Ascending aorta (tissue), 2 donors: ENCODE results near the gene DIDO1. TPM values are rescaled to one million over a fixed set of nuclear protein-coding genes. Genes with fewer than 3 reads are reported as not detected.

ENCODE experiments used
- DNase-seq, 2 donors: peaks; one replicate each; pipeline ENCODE4 v3.0.0-alpha.2; 2019; ENCODE audit warnings: low spot score in 2 of 2
- H3K27ac ChIP-seq, 2 donors: fragments of 200-600 bp; sonication (generic); one replicate each; pipeline ENCODE4 v1.5.1; 2016 to 2017; ENCODE audit warnings: mild to moderate bottlenecking in 1 of 2
- H3K27me3 ChIP-seq: fragments of 200-600 bp; sonication (generic); one replicate; pipeline ENCODE4 v1.5.1; 2017
- H3K36me3 ChIP-seq, 2 donors: fragments of 200-600 bp; sonication (generic); one replicate each; pipeline ENCODE4 v1.5.1; 2016
- H3K4me1 ChIP-seq, 2 donors: fragments of 200-600 bp; sonication (generic); one replicate each; pipeline ENCODE4 v1.5.1; 2016 to 2017; ENCODE audit warnings: mild to moderate bottlenecking in 1 of 2
- H3K4me3 ChIP-seq, 2 donors: fragments of 200-600 bp; sonication (generic); one replicate each; pipeline ENCODE4 v1.5.1; 2016 to 2017; ENCODE audit warnings: mild to moderate bottlenecking in 1 of 2
- H3K9me3 ChIP-seq, 2 donors: fragments of 200-600 bp; sonication (generic); one replicate each; pipeline ENCODE4 v1.5.1; 2016
- CTCF ChIP-seq, 3 experiments: fragments of 200-600 bp in 2 of 3; fragments of 450-650 bp in 1 of 3; sonication (generic) in 2 of 3; IDR thresholded peaks; one replicate each; pipeline ENCODE4 v1.5.1; 2016 to 2019; ENCODE audit warnings: antibody characterized with exemption in 3 of 3, mild to moderate bottlenecking in 1 of 3, moderate library complexity in 1 of 3
- intact Hi-C: fragments of 100-400 bp; cut with DNase I; formaldehyde crosslinking; loops from one replicate; pipeline ENCODE4 v1.15.1; 2023
- total RNA-seq: library from RNA; depleted of rRNA; stranded (reverse); fragments of >200 nt; gene quantifications from one replicate; pipeline ENCODE4 v1.1.0, GENCODE V29; 2016

DIDO1 gene
- total RNA-seq, 1 donor from 2014 or later: 42.4 TPM

DNA sequence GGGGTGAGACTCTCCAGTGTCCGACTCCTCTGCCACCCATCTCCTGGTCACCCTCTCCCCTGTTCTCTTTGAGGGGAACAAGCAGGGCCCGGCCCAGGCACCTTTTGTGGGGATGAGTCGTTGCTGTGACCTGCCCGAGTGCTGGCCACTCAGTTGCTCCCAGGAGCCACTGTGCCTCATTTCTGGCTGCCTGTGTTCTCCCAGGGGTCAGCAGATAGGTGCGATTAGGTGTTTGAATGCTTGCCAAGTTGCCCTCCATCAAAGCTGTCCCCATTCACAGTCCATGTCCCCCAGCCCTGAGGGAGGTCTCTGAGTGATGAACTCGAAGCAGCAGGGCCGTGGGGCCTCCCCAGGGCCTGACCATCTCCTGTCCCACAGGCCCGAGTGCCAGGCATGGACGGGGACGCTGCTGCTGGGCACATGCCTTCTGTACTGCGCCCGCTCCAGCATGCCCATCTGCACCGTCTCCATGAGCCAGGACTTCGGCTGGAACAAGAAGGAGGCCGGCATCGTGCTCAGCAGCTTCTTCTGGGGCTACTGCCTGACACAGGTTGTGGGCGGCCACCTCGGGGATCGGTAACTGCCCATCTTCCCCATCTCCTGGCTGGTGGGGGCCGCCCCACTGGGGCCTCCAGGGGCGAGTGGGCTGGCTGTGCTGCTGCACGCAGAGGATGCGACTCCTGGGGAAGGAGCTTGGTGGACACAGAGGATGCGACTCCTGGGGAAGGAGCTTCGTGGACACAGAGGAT, 30.3 kb upstream of the DIDO1 start:
- no peak for DNase-seq
- no peak overlapping the region for H3K4me3 ChIP-seq
- no peaks in the 10 kb centered on the region for H3K27me3 ChIP-seq
- H3K9me3 ChIP-seq: no peaks in the 10 kb centered on the region
- TF ChIP-seq CTCF (IDR thresholded peaks at IDR 0.05): no peak
- no peaks in the 10 kb centered on the region for H3K36me3 ChIP-seq
- peaks cover 8 to 15% of the 10 kb centered on the region in 2 donors for H3K4me1 ChIP-seq
- intact Hi-C loops: no loop called here
- H3K27ac ChIP-seq: no peak overlapping the region

- intact Hi-C loops: no loop called here
- no peak overlapping the region for H3K4me3 ChIP-seq
- TF ChIP-seq CTCF (IDR thresholded peaks at IDR 0.05): no peak
- H3K4me1 ChIP-seq: peaks cover 8 to 15% of the 10 kb centered on the region in 2 donors
- DNase-seq: no peak
- H3K36me3 ChIP-seq: peaks cover 0 to under 1% of the 10 kb centered on the region in 2 donors
- no peak overlapping the region for H3K27ac ChIP-seq
- no peaks in the 10 kb centered on the region for H3K27me3 ChIP-seq
- H3K9me3 ChIP-seq: no peaks in the 10 kb centered on the region
Measured at GRCh38 chr20:62955519-62956386, 29.4 kb upstream of the DIDO1 start.

DNA sequence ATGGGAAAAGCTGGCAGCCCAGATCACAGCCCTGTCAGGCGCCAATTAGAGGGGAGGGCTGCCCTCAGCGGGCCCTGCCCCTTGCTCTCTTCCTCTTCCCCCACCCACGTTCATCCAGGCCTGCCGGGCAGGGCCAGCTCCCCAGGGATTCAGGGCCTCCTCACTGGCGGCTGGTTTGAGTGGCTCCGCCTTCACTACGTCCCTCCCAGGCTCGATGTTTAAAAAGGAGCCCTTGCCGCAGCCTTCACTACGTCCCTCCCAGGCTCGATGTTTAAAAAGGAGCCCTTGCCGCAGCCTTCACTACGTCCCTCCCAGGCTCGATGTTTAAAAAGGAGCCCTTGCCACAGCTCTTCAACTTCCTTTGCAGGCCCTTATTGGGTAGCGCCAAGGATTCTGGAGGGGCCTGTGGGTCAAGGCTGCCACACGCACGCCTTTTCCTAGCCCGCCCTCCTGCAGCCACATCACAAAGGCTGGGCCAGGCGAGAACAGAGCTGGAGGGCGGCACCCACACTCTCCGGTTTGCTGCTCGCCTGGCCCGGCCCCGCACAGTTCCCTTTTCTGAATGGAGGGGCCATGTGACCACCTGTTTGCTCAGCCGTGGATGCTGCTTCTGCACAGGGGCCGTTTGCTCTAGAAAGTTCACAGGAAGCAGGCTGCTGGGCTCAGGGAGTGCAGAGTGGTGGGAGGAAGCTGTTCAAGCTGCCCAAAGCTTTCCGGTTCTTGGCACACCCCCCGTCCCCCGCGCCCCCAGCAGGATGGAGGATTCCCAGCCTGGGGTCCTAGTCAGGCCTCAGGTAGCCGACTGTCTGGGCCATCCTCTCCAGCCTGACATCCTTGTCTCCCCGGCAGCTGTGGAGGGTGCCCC, 27.8 kb upstream of the DIDO1 start:
- no peaks in the 10 kb centered on the region for H3K27me3 ChIP-seq
- TF ChIP-seq CTCF (IDR thresholded peaks at IDR 0.05): no peak
- H3K4me3 ChIP-seq: peak overlapping the region; percentile 26 to 59
- intact Hi-C loops: no loop called here
- H3K27ac ChIP-seq: peak overlapping the region; percentile 87 to 88
- peak; percentile 56 to 88 for DNase-seq
- no peaks in the 10 kb centered on the region for H3K9me3 ChIP-seq
- peaks cover 0 to 14% of the 10 kb centered on the region in 2 donors for H3K36me3 ChIP-seq
- peaks cover 8 to 15% of the 10 kb centered on the region in 2 donors for H3K4me1 ChIP-seq

- Histone ChIP-seq H3K4me3 (peak overlapping the region; percentile 26 to 59), H3K9me3 (no peaks in the 10 kb centered on the region), H3K4me1 (peaks cover 8 to 15% of the 10 kb centered on the region in 2 donors), H3K27ac (peak overlapping the region; percentile 87 to 88), H3K27me3 (no peaks in the 10 kb centered on the region), H3K36me3 (peaks cover 3 to 16% of the 10 kb centered on the region in 2 donors)
- DNase-seq: no peak
- intact Hi-C loops: loop anchor here (1.0 kb wide), 1 partner anchor 15 kb away; the partner anchor contains the start of gene GID8
- TF ChIP-seq CTCF (IDR thresholded peaks at IDR 0.05): no peak
Measured at GRCh38 chr20:62952968-62953838, 26.9 kb upstream of the DIDO1 start.
